Gastroesophageal sphincter (tissue), 4 donors: Measurements from ENCODE around the gene EXOC3L1. TPM values are rescaled to one million over a fixed set of nuclear protein-coding genes. Genes with fewer than 3 reads are reported as not detected.
A peak's percentile ranks its signal among the peaks of the same experiment; 100 is the strongest.

Experiments used
- ATAC-seq: fragments of 150-250 bp; one replicate; pipeline ENCODE4 v1.9.1; 2016; ENCODE audit warnings: mild to moderate bottlenecking, moderate library complexity
- H3K27ac ChIP-seq, 4 donors: fragments of 200-600 bp; sonication (generic) in 3 of 4; 1 replicate in 3 of 4; 2 replicates in 1 of 4; pipeline ENCODE4 v1.5.1; 2016 to 2019
- H3K27me3 ChIP-seq: fragments of 200-600 bp; sonication (generic); one replicate; pipeline ENCODE4 v1.5.1; 2019
- H3K36me3 ChIP-seq, 2 donors: fragments of 200-600 bp; sonication (generic); one replicate each; pipeline ENCODE4 v1.5.1; 2019; ENCODE audit warnings: control low read depth in 1 of 2
- H3K4me1 ChIP-seq, 3 donors: fragments of 200-600 bp; sonication (generic); 1 replicate in 2 of 3; 2 replicates in 1 of 3; pipeline ENCODE4 v1.5.1; 2016 to 2019; ENCODE audit warnings: control low read depth in 2 of 3
- H3K4me3 ChIP-seq, 2 donors: fragments of 200-600 bp; sonication (generic); one replicate each; pipeline ENCODE4 v1.5.1; 2019; ENCODE audit warnings: mild to moderate bottlenecking in 1 of 2, moderate library complexity in 1 of 2
- H3K9me3 ChIP-seq, 3 donors: fragments of 200-600 bp; sonication (generic); one replicate each; pipeline ENCODE4 v1.5.1; 2017 to 2019; ENCODE audit warnings: control low read depth in 2 of 3
- CTCF ChIP-seq, 4 experiments: fragments of 200-600 bp in 2 of 4; fragments of 450-650 bp in 2 of 4; sonication (generic) in 1 of 4; IDR thresholded peaks; one replicate each; pipeline ENCODE4 v1.5.1; 2017 to 2019; ENCODE audit warnings: antibody characterized with exemption in 4 of 4, mild to moderate bottlenecking in 2 of 4, moderate library complexity in 2 of 4
- EP300 ChIP-seq: sonication (generic); formaldehyde crosslinking; IDR thresholded peaks from one replicate; pipeline ENCODE4 v1.6.1; 2017; ENCODE audit warnings: antibody characterized with exemption, mild to moderate bottlenecking
- POLR2A ChIP-seq, 2 donors: fragments of 450-650 bp; IDR thresholded peaks; one replicate each; pipeline ENCODE4 v1.6.1; 2017; ENCODE audit warnings: antibody characterized with exemption in 2 of 2, mild to moderate bottlenecking in 2 of 2, moderate library complexity in 1 of 2
- POLR2AphosphoS5 ChIP-seq: sonication (generic); formaldehyde crosslinking; IDR thresholded peaks from one replicate; pipeline ENCODE4 v1.6.1; 2017; ENCODE audit warnings: antibody characterized with exemption
- WGBS, 2 donors: methylation state at CpG; one replicate each; pipeline ENCODE4 v1.1.5; 2018; ENCODE audit warnings: low coverage in 1 of 2; 5-methylcytosine and 5-hydroxymethylcytosine counted together
- total RNA-seq, 4 donors: library from RNA; depleted of rRNA; stranded (reverse); fragments of >200 nt; gene quantifications; one replicate each; pipeline ENCODE4 v1.1.0, GENCODE V29; 2016

EXOC3L1 gene
- 1 to 10 TPM; 1.6 to 6.1 (median 2.6) TPM for total RNA-seq

GRCh38 chr16:67190041-67190440 lies at the start of gene EXOC3L1:
Gene EXOC3L1, minus strand, starts transcription at chr16:67190136. Its CDS starts 460 bp downstream, at chr16:67189676.
- no peak for ATAC-seq
- Histone ChIP-seq H3K36me3 (peaks cover 0 to 20% of the 10 kb centered on the region in 2 donors), H3K9me3 (no peaks in the 10 kb centered on the region), H3K27me3 (no peaks in the 10 kb centered on the region), H3K27ac (no peak within 1 kb of the TSS), H3K4me1 (peaks cover 0 to 54% (median 25%) of the 10 kb centered on the region in 3 donors), H3K4me3 (no peak within 1 kb of the TSS)
- TF ChIP-seq EP300: no peak
- TF ChIP-seq POLR2A (IDR thresholded peaks at IDR 0.05): no peak
- no peak for TF ChIP-seq CTCF (IDR thresholded peaks at IDR 0.05)
- TF ChIP-seq POLR2AphosphoS5: no peak
- WGBS, 2 donors: 29 to 71% methylated on average over 1 of the region's 6 CpGs

GRCh38 chr16:67238806-67239470 lies 49.0 kb upstream of the EXOC3L1 start:
- H3K36me3 ChIP-seq: peaks cover 0 to 60% of the 10 kb centered on the region in 2 donors
- H3K27ac ChIP-seq: no peak overlapping the region
- no peaks in the 10 kb centered on the region for H3K27me3 ChIP-seq
- H3K4me1 ChIP-seq: peaks cover 0 to 36% (median 10%) of the 10 kb centered on the region in 3 donors
- no peak for ATAC-seq
- H3K9me3 ChIP-seq: no peaks in the 10 kb centered on the region
- H3K4me3 ChIP-seq: no peak overlapping the region
- TF ChIP-seq EP300: no peak
- WGBS, 2 donors: 100% methylated on average over 1 to 2 of the region's 9 CpGs

GRCh38 chr16:67238278-67238575 lies 48.3 kb upstream of the EXOC3L1 start:
- Histone ChIP-seq H3K36me3 (peaks cover 0 to 67% of the 10 kb centered on the region in 2 donors), H3K4me1 (peaks cover 0 to 29% (median 7%) of the 10 kb centered on the region in 3 donors), H3K4me3 (no peak overlapping the region), H3K27me3 (no peaks in the 10 kb centered on the region), H3K9me3 (no peaks in the 10 kb centered on the region), H3K27ac (no peak overlapping the region)
- no peak for ATAC-seq
- WGBS, 2 donors: 83% methylated on average over 1 of the region's 3 CpGs; no CpG with 5 or more reads in 1 of the 2 donors
- no peak for TF ChIP-seq CTCF (IDR thresholded peaks at IDR 0.05)
- no peak for TF ChIP-seq POLR2A (IDR thresholded peaks at IDR 0.05)
- no peak for TF ChIP-seq EP300
- TF ChIP-seq POLR2AphosphoS5: no peak

GRCh38 chr16:67237396-67238277 lies 47.7 kb upstream of the EXOC3L1 start:
- H3K4me3 ChIP-seq: no peak overlapping the region
- H3K36me3 ChIP-seq: peaks cover 0 to 73% of the 10 kb centered on the region in 2 donors
- no peaks in the 10 kb centered on the region for H3K9me3 ChIP-seq
- 61 to 81% methylated on average over 5 to 10 of the region's 16 CpGs for WGBS, 2 donors
- no peak for ATAC-seq
- no peak for TF ChIP-seq POLR2AphosphoS5
- no peak for TF ChIP-seq EP300
- H3K27ac ChIP-seq: no peak overlapping the region
- H3K27me3 ChIP-seq: no peaks in the 10 kb centered on the region
- peaks cover 0 to 25% (median 7%) of the 10 kb centered on the region in 3 donors for H3K4me1 ChIP-seq

GRCh38 chr16:67236563-67237395 lies 46.8 kb upstream of the EXOC3L1 start:
- WGBS, 2 donors: 70 to 88% methylated on average over 1 to 2 of the region's 50 CpGs
- Histone ChIP-seq H3K4me3 (no peak overlapping the region), H3K9me3 (no peaks in the 10 kb centered on the region), H3K27ac (peak overlapping the region in 1 of 4 donors; percentile 8), H3K27me3 (no peaks in the 10 kb centered on the region), H3K36me3 (peaks cover 0 to 79% of the 10 kb centered on the region in 2 donors), H3K4me1 (peaks cover 0 to 16% (median 7%) of the 10 kb centered on the region in 3 donors)
- ATAC-seq: no peak
- TF ChIP-seq EP300 (no peak), CTCF (IDR thresholded peaks at IDR 0.05) (no peak), POLR2A (IDR thresholded peaks at IDR 0.05) (no peak), POLR2AphosphoS5 (no peak)
